Activated T-helper 1 cell treated with anti-CD3 and anti-CD28 coated beads, Interleukin-2, amount 50 U/mL, for 16 hours (primary cell): ENCODE results near the gene STRN3.
"Not testable (repeated sequence)": the region's sequence is repeated elsewhere in the genome, so short reads cannot be mapped to it uniquely, and the experiment has no call there.

ENCODE experiments used
- DNase-seq, 2 donors: peaks; one replicate each; pipeline ENCODE4 v3.0.0-alpha.2; 2020; ENCODE audit warnings: low read depth in 1 of 2, low spot score in 1 of 2

Gene STRN3

GRCh38 chr14:31026077-31026449, at the start of gene STRN3:
STRN3 (minus strand) TSS chr14:31026379; CDS start chr14:31026185, 194 bp downstream.
- DNase-seq: no peak

- DNase-seq: no peak
Observed at GRCh38 chr14:31075144-31075543, 49.0 kb upstream of the STRN3 start.

- DNase-seq: no peak
Observed at GRCh38 chr14:31071151-31071550, 45.0 kb upstream of the STRN3 start.

GRCh38 chr14:31070431-31070830, 44.3 kb upstream of the STRN3 start:
- DNase-seq: no peak

- no peak for DNase-seq
Observed at GRCh38 chr14:31069343-31069742, 43.2 kb upstream of the STRN3 start.

- DNase-seq: no peak
Observed at GRCh38 chr14:31068235-31068634, 42.1 kb upstream of the STRN3 start.

GRCh38 chr14:31062908-31063307, 36.7 kb upstream of the STRN3 start:
- not testable (repeated sequence) for DNase-seq

- DNase-seq: no peak
Observed at GRCh38 chr14:31060253-31060875, 34.2 kb upstream of the STRN3 start.

- no peak for DNase-seq
Observed at GRCh38 chr14:31059152-31059924, 33.2 kb upstream of the STRN3 start.

GRCh38 chr14:31057701-31058364, 31.7 kb upstream of the STRN3 start:
- no peak for DNase-seq

GRCh38 chr14:31057035-31057434, 30.9 kb upstream of the STRN3 start:
- no peak for DNase-seq

GRCh38 chr14:31052905-31053586, 26.9 kb upstream of the STRN3 start:
- not testable (repeated sequence) for DNase-seq

- DNase-seq: no peak
Observed at GRCh38 chr14:31051511-31051910, 25.3 kb upstream of the STRN3 start.

GRCh38 chr14:31051023-31051422, 24.8 kb upstream of the STRN3 start:
- no peak for DNase-seq

GRCh38 chr14:31047503-31047902, 21.3 kb upstream of the STRN3 start:
- no peak for DNase-seq

GRCh38 chr14:31045501-31046080, 19.4 kb upstream of the STRN3 start:
- no peak for DNase-seq

GRCh38 chr14:31043379-31043778, 17.2 kb upstream of the STRN3 start:
- no peak for DNase-seq

GRCh38 chr14:31042893-31043292, 16.7 kb upstream of the STRN3 start:
- DNase-seq: not testable (repeated sequence)

- no peak for DNase-seq
Observed at GRCh38 chr14:31042300-31042699, 16.1 kb upstream of the STRN3 start.

- no peak for DNase-seq
Observed at GRCh38 chr14:31038521-31039166, 12.5 kb upstream of the STRN3 start.

- no peak for DNase-seq
Observed at GRCh38 chr14:31037709-31038221, 11.6 kb upstream of the STRN3 start.
